Body of pancreas (tissue), 4 donors: ENCODE results near the gene SPSB1. TPM values are rescaled to one million over a fixed set of nuclear protein-coding genes. Genes with fewer than 3 reads are reported as not detected.

Source experiments
- ATAC-seq: fragments of 150-250 bp; one replicate; pipeline ENCODE4 v1.9.1; 2016
- DNase-seq, 4 donors: peaks; one replicate each; pipeline ENCODE4 v3.0.0-alpha.2; 2019
- H3K27ac ChIP-seq, 4 donors: fragments of 200-600 bp; sonication (generic); 1 replicate in 3 of 4; 2 replicates in 1 of 4; pipeline versions ENCODE4 v1.5.1 to v1.6.1; 2016 to 2019; ENCODE audit warnings: mild to moderate bottlenecking in 1 of 4, mixed read lengths in 1 of 4, moderate library complexity in 1 of 4
- H3K27me3 ChIP-seq, 2 donors: fragments of 200-600 bp; sonication (generic); one replicate each; pipeline ENCODE4 v1.6.0; 2016; ENCODE audit warnings: mild to moderate bottlenecking in 1 of 2
- H3K36me3 ChIP-seq, 2 donors: fragments of 200-600 bp; sonication (generic); replicated peaks in 1 of 2; 2 replicates each; pipeline ENCODE4 v1.5.1; 2016; ENCODE audit warnings: low read depth in 2 of 2; ENCODE audit not compliant: insufficient read depth in 1 of 2
- H3K4me1 ChIP-seq: fragments of 200-600 bp; sonication (generic); one replicate; pipeline ENCODE4 v1.6.0; 2016
- H3K4me3 ChIP-seq, 2 donors: fragments of 200-600 bp; sonication (generic); 1 replicate in 1 of 2; 2 replicates in 1 of 2; pipeline ENCODE4 v1.5.1; 2016 to 2019
- H3K9me3 ChIP-seq, 3 donors: fragments of 200-600 bp; sonication (generic); 1 replicate in 2 of 3; 2 replicates in 1 of 3; pipeline ENCODE4 v1.5.1; 2016
- POLR2A ChIP-seq, 3 donors: fragments of 450-650 bp; IDR thresholded peaks; one replicate each; pipeline ENCODE4 v1.6.1; 2016; ENCODE audit warnings: antibody characterized with exemption in 3 of 3, mild to moderate bottlenecking in 2 of 3
- WGBS, 2 donors: methylation state at CpG; one replicate each; pipeline ENCODE4 v1.1.5; 2017; 5-methylcytosine and 5-hydroxymethylcytosine counted together
- intact Hi-C: fragments of 100-400 bp; cut with DNase I; formaldehyde crosslinking; loops from one replicate; pipeline ENCODE4 v1.15.1; 2023
- total RNA-seq, 2 donors: library from RNA; depleted of rRNA; stranded (reverse); fragments of >200 nt; gene quantifications; one replicate each; pipeline ENCODE4 v1.1.0, GENCODE V29; 2016
- TF ChIP-seq, protein P1 (sequence below), 7 experiments: fragments of 450-650 bp in 4 of 7; fragments of 200-600 bp in 3 of 7; sonication (generic) in 3 of 7; IDR thresholded peaks; one replicate each; pipeline ENCODE4 v1.5.1; 2016 to 2019; ENCODE audit warnings: antibody characterized with exemption in 7 of 7

Gene SPSB1
- total RNA-seq, 2 donors from 2014 or later, result 14.5 to 16.5 TPM

DNA sequence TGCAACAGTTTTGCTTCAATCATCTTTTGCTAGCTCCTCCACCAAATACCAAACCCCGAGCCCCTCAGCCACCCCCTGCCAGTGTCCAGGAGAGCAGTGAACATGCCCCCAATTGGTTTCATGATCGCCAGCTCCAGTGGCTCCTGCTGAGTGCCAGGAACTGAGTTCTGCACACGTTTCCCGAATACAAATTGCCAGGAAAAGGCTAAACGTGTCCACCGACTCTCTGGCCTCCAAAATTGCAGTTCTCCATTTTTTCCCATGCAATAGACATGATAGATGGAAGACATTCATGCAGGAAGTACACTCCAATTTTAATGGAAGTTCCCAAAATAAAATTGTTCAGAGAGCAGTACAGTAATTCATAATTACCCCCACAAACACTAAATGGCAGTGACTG lies 101.3 kb downstream of the SPSB1 start:
- TF ChIP-seq, protein P1, sequence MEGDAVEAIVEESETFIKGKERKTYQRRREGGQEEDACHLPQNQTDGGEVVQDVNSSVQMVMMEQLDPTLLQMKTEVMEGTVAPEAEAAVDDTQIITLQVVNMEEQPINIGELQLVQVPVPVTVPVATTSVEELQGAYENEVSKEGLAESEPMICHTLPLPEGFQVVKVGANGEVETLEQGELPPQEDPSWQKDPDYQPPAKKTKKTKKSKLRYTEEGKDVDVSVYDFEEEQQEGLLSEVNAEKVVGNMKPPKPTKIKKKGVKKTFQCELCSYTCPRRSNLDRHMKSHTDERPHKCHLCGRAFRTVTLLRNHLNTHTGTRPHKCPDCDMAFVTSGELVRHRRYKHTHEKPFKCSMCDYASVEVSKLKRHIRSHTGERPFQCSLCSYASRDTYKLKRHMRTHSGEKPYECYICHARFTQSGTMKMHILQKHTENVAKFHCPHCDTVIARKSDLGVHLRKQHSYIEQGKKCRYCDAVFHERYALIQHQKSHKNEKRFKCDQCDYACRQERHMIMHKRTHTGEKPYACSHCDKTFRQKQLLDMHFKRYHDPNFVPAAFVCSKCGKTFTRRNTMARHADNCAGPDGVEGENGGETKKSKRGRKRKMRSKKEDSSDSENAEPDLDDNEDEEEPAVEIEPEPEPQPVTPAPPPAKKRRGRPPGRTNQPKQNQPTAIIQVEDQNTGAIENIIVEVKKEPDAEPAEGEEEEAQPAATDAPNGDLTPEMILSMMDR (IDR thresholded peaks at IDR 0.05), result no peak
- no peak for TF ChIP-seq POLR2A (IDR thresholded peaks at IDR 0.05)
- no peaks in the 10 kb centered on the region for H3K27me3 ChIP-seq
- H3K27ac ChIP-seq, result no peak overlapping the region
- DNase-seq, result no peak
- no peak overlapping the region for H3K4me3 ChIP-seq
- no peaks in the 10 kb centered on the region for H3K4me1 ChIP-seq
- intact Hi-C loops, result no loop called here
- 45 to 75% methylated on average over 6 of the region's 6 CpGs for WGBS, 2 donors
- H3K9me3 ChIP-seq, result no peaks in the 10 kb centered on the region
- ATAC-seq, result no peak
- H3K36me3 ChIP-seq, result no peaks in the 10 kb centered on the region

DNA sequence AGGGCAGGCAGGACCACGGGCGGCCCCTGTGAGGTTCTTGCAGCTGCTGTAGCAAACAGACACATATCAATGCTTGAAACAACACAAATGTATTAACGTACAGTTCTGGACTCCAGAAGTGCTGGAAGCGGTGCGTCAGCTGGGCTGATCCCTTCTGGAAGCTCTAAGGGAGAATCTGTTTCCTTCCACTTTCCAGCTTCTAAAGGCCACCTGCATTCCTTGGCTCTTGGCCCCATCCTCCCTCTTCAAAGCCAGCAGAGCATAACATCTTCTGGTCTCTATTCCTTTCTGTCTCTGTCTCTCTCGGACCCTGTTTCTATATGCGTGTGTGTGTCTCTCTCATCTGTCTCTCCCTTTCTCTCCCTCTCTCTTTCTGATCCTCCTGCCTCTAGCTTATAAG lies 102.3 kb downstream of the SPSB1 start:
- H3K9me3 ChIP-seq, result no peaks in the 10 kb centered on the region
- TF ChIP-seq, protein P1 (IDR thresholded peaks at IDR 0.05), result no peak
- TF ChIP-seq POLR2A (IDR thresholded peaks at IDR 0.05), result no peak
- no peaks in the 10 kb centered on the region for H3K36me3 ChIP-seq
- no peak overlapping the region for H3K27ac ChIP-seq
- intact Hi-C loops, result no loop called here
- no peak for ATAC-seq
- no peak overlapping the region for H3K4me3 ChIP-seq
- 92 to 97% methylated on average over 7 of the region's 7 CpGs for WGBS, 2 donors
- H3K4me1 ChIP-seq, result no peaks in the 10 kb centered on the region
- DNase-seq, result no peak
- no peaks in the 10 kb centered on the region for H3K27me3 ChIP-seq

DNA sequence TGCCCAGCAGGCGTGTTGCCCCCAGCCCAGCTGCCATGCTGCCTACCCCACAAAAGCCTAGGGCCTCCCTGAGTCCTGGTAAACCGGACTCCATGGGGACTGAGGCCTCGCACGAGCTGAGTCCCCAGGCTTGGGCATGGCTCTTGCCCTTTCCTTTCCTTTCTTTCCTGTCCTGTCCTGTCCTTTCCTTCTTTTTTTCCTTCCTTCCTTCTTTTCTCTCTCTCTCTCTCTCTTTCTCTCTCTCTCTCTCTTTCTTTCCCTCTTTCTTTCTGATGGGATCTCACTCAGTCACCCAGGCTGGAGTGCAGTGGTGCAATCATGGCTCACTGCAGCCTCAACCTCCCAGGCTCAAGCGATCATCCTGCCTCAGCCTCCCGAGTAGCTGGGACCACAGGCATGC lies 104.4 kb downstream of the SPSB1 start:
- intact Hi-C loops, result no loop called here
- no peaks in the 10 kb centered on the region for H3K9me3 ChIP-seq
- TF ChIP-seq, protein P1 (IDR thresholded peaks at IDR 0.05), result no peak
- TF ChIP-seq POLR2A (IDR thresholded peaks at IDR 0.05), result no peak
- DNase-seq, result no peak
- H3K4me3 ChIP-seq, result no peak overlapping the region
- H3K27ac ChIP-seq, result no peak overlapping the region
- no peaks in the 10 kb centered on the region for H3K4me1 ChIP-seq
- 86 to 90% methylated on average over 6 of the region's 6 CpGs for WGBS, 2 donors
- H3K36me3 ChIP-seq, result no peaks in the 10 kb centered on the region
- ATAC-seq, result no peak
- H3K27me3 ChIP-seq, result no peaks in the 10 kb centered on the region

DNA sequence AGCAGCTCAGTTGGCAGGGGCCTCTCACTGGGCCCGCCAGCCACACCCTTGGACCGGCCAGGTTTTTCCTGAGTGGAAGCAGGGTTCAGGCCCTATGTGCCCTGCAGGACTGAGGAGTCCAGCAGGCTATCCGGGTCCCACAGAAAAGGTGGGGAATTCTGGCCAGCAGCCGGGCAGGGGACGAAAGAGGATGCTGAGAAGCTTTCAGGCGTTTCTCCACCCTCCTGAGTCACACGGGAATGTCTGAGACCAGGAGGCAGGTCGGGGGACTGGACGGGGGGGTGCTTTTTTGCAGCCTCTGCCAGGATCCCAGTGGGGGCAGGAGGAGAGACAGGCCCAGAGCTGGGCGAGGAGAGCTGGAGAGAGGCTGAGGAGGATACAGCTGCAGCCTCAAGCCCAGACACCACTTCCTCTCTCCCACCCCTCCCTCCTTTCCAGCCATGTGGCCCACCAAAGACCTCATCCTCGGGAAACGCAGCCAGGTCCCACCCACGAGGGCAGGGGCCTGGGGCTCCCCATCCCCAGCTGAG lies 105.4 kb downstream of the SPSB1 start:
- H3K4me3 ChIP-seq, result no peak overlapping the region
- no peaks in the 10 kb centered on the region for H3K4me1 ChIP-seq
- no peak for DNase-seq
- H3K36me3 ChIP-seq, result no peaks in the 10 kb centered on the region
- WGBS, 2 donors, result 68 to 80% methylated on average over 5 to 13 of the region's 13 CpGs
- no peaks in the 10 kb centered on the region for H3K9me3 ChIP-seq
- ATAC-seq, result no peak
- no peak overlapping the region for H3K27ac ChIP-seq
- intact Hi-C loops, result no loop called here
- TF ChIP-seq, protein P1 (IDR thresholded peaks at IDR 0.05), result no peak
- no peak for TF ChIP-seq POLR2A (IDR thresholded peaks at IDR 0.05)
- no peaks in the 10 kb centered on the region for H3K27me3 ChIP-seq
